MM.1S (cell line): ENCODE data around the gene PPIP5K1.

ENCODE experiments used
- DNase-seq: peaks from one replicate; pipeline ENCODE4 v3.0.0-alpha.2; 2015
- H2AFZ ChIP-seq: fragments of 300-600 bp; sonication (generic); 2 replicates; pipeline ENCODE4 v1.6.0; 2016; ENCODE audit warnings: antibody characterized with exemption, low read length
- H3F3A ChIP-seq: fragments of 300-600 bp; sonication (generic); 2 replicates; pipeline ENCODE4 v1.6.1; 2016; ENCODE audit warnings: mild to moderate bottlenecking, antibody characterized with exemption, low read length, moderate library complexity, mixed read lengths; ENCODE audit not compliant: insufficient read depth
- H3K27ac ChIP-seq: fragments of 300-600 bp; sonication (generic); 2 replicates; pipeline ENCODE4 v1.5.1; 2016; ENCODE audit warnings: mild to moderate bottlenecking, low read length
- H3K27me3 ChIP-seq: fragments of 300-600 bp; sonication (generic); replicated peaks from 2 replicates; pipeline ENCODE4 v1.6.0; 2016; ENCODE audit warnings: low read length; ENCODE audit not compliant: insufficient read depth
- H3K36me3 ChIP-seq: fragments of 300-600 bp; sonication (generic); replicated peaks from 2 replicates; pipeline ENCODE4 v1.6.1; 2016; ENCODE audit warnings: mild to moderate bottlenecking, low read length, mixed read lengths; ENCODE audit not compliant: insufficient read depth
- H3K4me1 ChIP-seq: fragments of 300-600 bp; sonication (generic); 2 replicates; pipeline ENCODE4 v1.6.1; 2016; ENCODE audit warnings: low read length, mixed read lengths
- H3K4me2 ChIP-seq: fragments of 300-600 bp; sonication (generic); 2 replicates; pipeline ENCODE4 v1.6.0; 2016; ENCODE audit warnings: low read depth, low read length
- H3K4me3 ChIP-seq: fragments of 300-600 bp; sonication (generic); 2 replicates; pipeline ENCODE4 v1.5.1; 2016; ENCODE audit warnings: low read length, mixed read lengths
- H3K79me2 ChIP-seq: fragments of 300-600 bp; sonication (generic); 2 replicates; pipeline ENCODE4 v1.6.1; 2016; ENCODE audit warnings: mixed run types, low read length, mixed read lengths
- H3K9ac ChIP-seq: fragments of 300-600 bp; sonication (generic); 2 replicates; pipeline ENCODE4 v1.6.1; 2016; ENCODE audit warnings: low read length, mixed read lengths
- H3K9me2 ChIP-seq: fragments of 300-600 bp; sonication (generic); replicated peaks from 2 replicates; pipeline ENCODE4 v1.6.1; 2016; ENCODE audit warnings: mild to moderate bottlenecking, low read length, mixed read lengths; ENCODE audit not compliant: insufficient read depth
- H3K9me3 ChIP-seq: fragments of 300-600 bp; sonication (generic); replicated peaks from 2 replicates; pipeline ENCODE4 v1.6.1; 2016; ENCODE audit warnings: mild to moderate bottlenecking, low read length, mixed read lengths; ENCODE audit not compliant: insufficient read depth
- H4K20me1 ChIP-seq: fragments of 300-600 bp; sonication (generic); 2 replicates; pipeline ENCODE4 v1.6.1; 2016; ENCODE audit warnings: mild to moderate bottlenecking, low read length, moderate library complexity, mixed read lengths; ENCODE audit not compliant: insufficient read depth
- EZH2 ChIP-seq: fragments of 300-600 bp; sonication (generic); optimal IDR thresholded peaks from 2 replicates; pipeline ENCODE3; 2017; ENCODE audit warnings: low read depth, mild to moderate bottlenecking, antibody characterized with exemption, low read length, mixed read lengths
- EZH2phosphoT487 ChIP-seq: fragments of 300-600 bp; sonication (generic); IDR thresholded peaks from 2 replicates; pipeline ENCODE4 v1.6.1; 2018; ENCODE audit warnings: antibody characterized with exemption, low read length
- TF ChIP-seq, protein P1 (sequence below): fragments of 300-600 bp; sonication (generic); IDR thresholded peaks from 2 replicates; pipeline ENCODE4 v1.5.1; 2016; ENCODE audit warnings: antibody characterized with exemption, low read length, mixed read lengths

PPIP5K1 gene

GRCh38 chr15:43508991-43509659, 80.9 kb downstream of the PPIP5K1 start:
- H3K9me2 ChIP-seq: no peaks in the 10 kb centered on the region
- H3K27me3 ChIP-seq: peaks cover 12% of the 10 kb centered on the region
- no peak overlapping the region for H3K9ac ChIP-seq
- DNase-seq: no peak
- H3F3A ChIP-seq: no peaks in the 10 kb centered on the region
- H3K9me3 ChIP-seq: no peaks in the 10 kb centered on the region
- no peak overlapping the region for H3K27ac ChIP-seq
- H3K4me2 ChIP-seq: no peak overlapping the region
- no peak overlapping the region for H2AFZ ChIP-seq
- H3K4me1 ChIP-seq: peaks cover 7% of the 10 kb centered on the region
- H4K20me1 ChIP-seq: no peaks in the 10 kb centered on the region
- H3K79me2 ChIP-seq: no peaks in the 10 kb centered on the region
- H3K36me3 ChIP-seq: no peaks in the 10 kb centered on the region
- TF ChIP-seq EZH2 (no peak), EZH2phosphoT487 (no peak)
- TF ChIP-seq, protein P1, sequence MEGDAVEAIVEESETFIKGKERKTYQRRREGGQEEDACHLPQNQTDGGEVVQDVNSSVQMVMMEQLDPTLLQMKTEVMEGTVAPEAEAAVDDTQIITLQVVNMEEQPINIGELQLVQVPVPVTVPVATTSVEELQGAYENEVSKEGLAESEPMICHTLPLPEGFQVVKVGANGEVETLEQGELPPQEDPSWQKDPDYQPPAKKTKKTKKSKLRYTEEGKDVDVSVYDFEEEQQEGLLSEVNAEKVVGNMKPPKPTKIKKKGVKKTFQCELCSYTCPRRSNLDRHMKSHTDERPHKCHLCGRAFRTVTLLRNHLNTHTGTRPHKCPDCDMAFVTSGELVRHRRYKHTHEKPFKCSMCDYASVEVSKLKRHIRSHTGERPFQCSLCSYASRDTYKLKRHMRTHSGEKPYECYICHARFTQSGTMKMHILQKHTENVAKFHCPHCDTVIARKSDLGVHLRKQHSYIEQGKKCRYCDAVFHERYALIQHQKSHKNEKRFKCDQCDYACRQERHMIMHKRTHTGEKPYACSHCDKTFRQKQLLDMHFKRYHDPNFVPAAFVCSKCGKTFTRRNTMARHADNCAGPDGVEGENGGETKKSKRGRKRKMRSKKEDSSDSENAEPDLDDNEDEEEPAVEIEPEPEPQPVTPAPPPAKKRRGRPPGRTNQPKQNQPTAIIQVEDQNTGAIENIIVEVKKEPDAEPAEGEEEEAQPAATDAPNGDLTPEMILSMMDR: no peak
- H3K4me3 ChIP-seq: no peak overlapping the region

DNA sequence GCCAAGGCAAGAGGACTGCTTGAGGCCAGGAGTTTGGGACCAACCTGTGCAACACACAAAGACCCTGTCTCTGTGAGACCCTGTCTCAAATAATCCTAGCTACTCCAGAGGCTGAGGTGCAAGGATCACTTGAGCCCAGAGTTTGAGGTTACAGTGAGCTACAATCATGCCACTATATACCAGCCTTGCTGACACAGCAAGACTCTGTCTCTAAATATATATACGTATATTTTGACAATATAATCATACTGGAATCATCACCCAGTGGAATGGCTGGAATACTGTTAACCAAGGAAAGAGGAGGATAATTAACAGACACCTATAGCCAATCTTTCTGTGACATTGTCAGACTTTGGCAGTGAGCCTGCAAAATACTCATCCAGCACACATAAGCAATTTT, 81.6 kb downstream of the PPIP5K1 start:
- Histone ChIP-seq H3K4me3 (no peak overlapping the region), H3K79me2 (no peaks in the 10 kb centered on the region), H3K27ac (no peak overlapping the region), H3F3A (no peaks in the 10 kb centered on the region), H3K9me2 (no peaks in the 10 kb centered on the region), H3K9me3 (no peaks in the 10 kb centered on the region), H3K4me1 (peaks cover 7% of the 10 kb centered on the region), H3K4me2 (no peak overlapping the region), H4K20me1 (no peaks in the 10 kb centered on the region), H3K27me3 (peaks cover 12% of the 10 kb centered on the region), H2AFZ (no peak overlapping the region), H3K36me3 (no peaks in the 10 kb centered on the region), H3K9ac (no peak overlapping the region)
- no peak for TF ChIP-seq EZH2
- TF ChIP-seq EZH2phosphoT487: no peak
- TF ChIP-seq, protein P1: no peak
- no peak for DNase-seq

DNA sequence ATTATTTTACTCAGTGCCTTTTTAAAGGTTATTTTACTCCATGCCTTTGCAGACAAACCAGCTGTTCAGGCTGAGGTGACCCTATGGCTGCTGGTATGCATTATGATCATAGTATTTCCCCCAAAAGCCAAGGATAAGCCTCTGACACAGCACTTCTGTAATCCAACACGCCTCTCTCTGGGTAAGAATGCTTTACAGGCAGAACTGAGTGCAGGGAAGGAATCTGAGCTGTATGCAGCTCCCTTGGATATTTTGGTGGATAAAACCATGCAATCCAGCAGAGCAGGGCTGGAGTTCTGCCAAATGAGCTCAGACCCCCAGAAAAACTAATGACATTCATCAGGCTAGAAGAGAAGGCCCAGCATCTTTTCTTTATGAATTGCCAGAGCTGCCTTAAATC, 84.3 kb downstream of the PPIP5K1 start:
- no peak overlapping the region for H3K9ac ChIP-seq
- TF ChIP-seq, protein P1: no peak
- TF ChIP-seq EZH2 (no peak), EZH2phosphoT487 (no peak)
- H4K20me1 ChIP-seq: no peaks in the 10 kb centered on the region
- H3K79me2 ChIP-seq: no peaks in the 10 kb centered on the region
- no peaks in the 10 kb centered on the region for H3K36me3 ChIP-seq
- H3K27ac ChIP-seq: no peak overlapping the region
- no peaks in the 10 kb centered on the region for H3K9me3 ChIP-seq
- H3K4me3 ChIP-seq: no peak overlapping the region
- H3F3A ChIP-seq: no peaks in the 10 kb centered on the region
- no peak for DNase-seq
- H3K27me3 ChIP-seq: no peaks in the 10 kb centered on the region
- no peaks in the 10 kb centered on the region; the same call in 1 of the 2 replicates for H3K4me1 ChIP-seq
- H3K4me2 ChIP-seq: no peak overlapping the region
- no peaks in the 10 kb centered on the region for H3K9me2 ChIP-seq
- no peak overlapping the region for H2AFZ ChIP-seq
